Tibial artery (tissue), 4 donors: ENCODE data around the gene HIGD1A.

Experiments used
- DNase-seq, 2 donors: peaks; one replicate each; pipeline ENCODE4 v3.0.0-alpha.2; 2019
- H3K27ac ChIP-seq, 2 donors: fragments of 200-600 bp; sonication (generic) in 1 of 2; 1 replicate in 1 of 2; 2 replicates in 1 of 2; pipeline ENCODE4 v1.5.1; 2018 to 2019; ENCODE audit warnings: mild to moderate bottlenecking in 1 of 2
- H3K27me3 ChIP-seq, 2 donors: fragments of 200-600 bp; sonication (generic) in 1 of 2; one replicate each; pipeline versions ENCODE4 v1.5.1 to v1.6.0; 2016 to 2019
- H3K36me3 ChIP-seq, 3 donors: fragments of 200-600 bp; sonication (generic) in 2 of 3; one replicate each; pipeline ENCODE4 v1.5.1; 2016 to 2019; ENCODE audit warnings: mild to moderate bottlenecking in 2 of 3
- H3K4me1 ChIP-seq, 4 donors: fragments of 200-600 bp; sonication (generic) in 2 of 4; 1 replicate in 3 of 4; 2 replicates in 1 of 4; pipeline ENCODE4 v1.5.1; 2016 to 2019
- H3K4me3 ChIP-seq, 2 donors: fragments of 200-600 bp; sonication (generic) in 1 of 2; 1 replicate in 1 of 2; 2 replicates in 1 of 2; pipeline ENCODE4 v1.5.1; 2018 to 2019; ENCODE audit warnings: mild to moderate bottlenecking in 2 of 2
- H3K9me3 ChIP-seq, 3 donors: fragments of 200-600 bp; sonication (generic) in 1 of 3; one replicate each; pipeline ENCODE4 v1.5.1; 2016 to 2019
- CTCF ChIP-seq, 2 experiments: fragments of 200-600 bp in 1 of 2; fragments of 450-650 bp in 1 of 2; IDR thresholded peaks; one replicate each; pipeline ENCODE4 v1.5.1; 2017 to 2019; ENCODE audit warnings: antibody characterized with exemption in 2 of 2, mild to moderate bottlenecking in 1 of 2, moderate library complexity in 1 of 2
- intact Hi-C: fragments of 100-400 bp; cut with DNase I; formaldehyde crosslinking; loops from one replicate; pipeline ENCODE4 v1.15.0; 2023; ENCODE audit warnings: low total_unique reads

The HIGD1A gene

GRCh38 chr3:42771271-42771670, 33.0 kb downstream of the HIGD1A start:
- Histone ChIP-seq H3K9me3 (no peaks in the 10 kb centered on the region), H3K27me3 (no peaks in the 10 kb centered on the region), H3K36me3 (no peaks in the 10 kb centered on the region), H3K4me3 (no peak overlapping the region), H3K27ac (no peak overlapping the region), H3K4me1 (peaks cover 0 to 17% (median 7%) of the 10 kb centered on the region in 4 donors)
- intact Hi-C loops, result no loop called here
- TF ChIP-seq CTCF (IDR thresholded peaks at IDR 0.05), result no peak
- no peak for DNase-seq

GRCh38 chr3:42769477-42770131, 34.7 kb downstream of the HIGD1A start:
- Histone ChIP-seq H3K27me3 (no peaks in the 10 kb centered on the region), H3K9me3 (no peaks in the 10 kb centered on the region), H3K27ac (no peak overlapping the region), H3K4me1 (peaks cover 0 to 17% (median 7%) of the 10 kb centered on the region in 4 donors), H3K36me3 (no peaks in the 10 kb centered on the region), H3K4me3 (no peak overlapping the region)
- no peak for DNase-seq
- intact Hi-C loops, result no loop called here
- no peak for TF ChIP-seq CTCF (IDR thresholded peaks at IDR 0.05)

- Histone ChIP-seq H3K4me3 (no peak overlapping the region), H3K36me3 (no peaks in the 10 kb centered on the region), H3K4me1 (peaks cover 0 to 9% (median 0%) of the 10 kb centered on the region in 4 donors), H3K27ac (no peak overlapping the region), H3K27me3 (no peaks in the 10 kb centered on the region), H3K9me3 (no peaks in the 10 kb centered on the region)
- no peak for DNase-seq
- intact Hi-C loops, result no loop called here
- no peak for TF ChIP-seq CTCF (IDR thresholded peaks at IDR 0.05)
Measured at GRCh38 chr3:42764561-42765295, 39.6 kb downstream of the HIGD1A start.

- Histone ChIP-seq H3K36me3 (no peaks in the 10 kb centered on the region), H3K4me3 (no peak overlapping the region), H3K27ac (no peak overlapping the region), H3K4me1 (peaks cover 0 to 9% (median 0%) of the 10 kb centered on the region in 4 donors), H3K9me3 (no peaks in the 10 kb centered on the region), H3K27me3 (no peaks in the 10 kb centered on the region)
- no peak for DNase-seq
- intact Hi-C loops, result no loop called here
- no peak for TF ChIP-seq CTCF (IDR thresholded peaks at IDR 0.05)
Measured at GRCh38 chr3:42764115-42764514, 40.2 kb downstream of the HIGD1A start.

- no peaks in the 10 kb centered on the region for H3K27me3 ChIP-seq
- intact Hi-C loops, result no loop called here
- no peak overlapping the region for H3K27ac ChIP-seq
- no peak overlapping the region for H3K4me3 ChIP-seq
- H3K36me3 ChIP-seq, result no peaks in the 10 kb centered on the region
- TF ChIP-seq CTCF (IDR thresholded peaks at IDR 0.05), result no peak
- H3K9me3 ChIP-seq, result no peaks in the 10 kb centered on the region
- H3K4me1 ChIP-seq, result peaks cover 0 to 9% (median 0%) of the 10 kb centered on the region in 4 donors
- no peak for DNase-seq
Measured at GRCh38 chr3:42763021-42763420, 41.3 kb downstream of the HIGD1A start.
